GM20431 (cell line): Measurements from ENCODE around the gene KCNMA1.

Experiments used
- in situ Hi-C: fragments of 300-500 bp; cut with MseI, MboI; formaldehyde crosslinking; loops from one replicate; pipeline ENCODE4 v1.15.0; 2020; ENCODE audit warnings: low sequenced_read_pairs; ENCODE audit not compliant: unreplicated experiment

KCNMA1 gene

DNA sequence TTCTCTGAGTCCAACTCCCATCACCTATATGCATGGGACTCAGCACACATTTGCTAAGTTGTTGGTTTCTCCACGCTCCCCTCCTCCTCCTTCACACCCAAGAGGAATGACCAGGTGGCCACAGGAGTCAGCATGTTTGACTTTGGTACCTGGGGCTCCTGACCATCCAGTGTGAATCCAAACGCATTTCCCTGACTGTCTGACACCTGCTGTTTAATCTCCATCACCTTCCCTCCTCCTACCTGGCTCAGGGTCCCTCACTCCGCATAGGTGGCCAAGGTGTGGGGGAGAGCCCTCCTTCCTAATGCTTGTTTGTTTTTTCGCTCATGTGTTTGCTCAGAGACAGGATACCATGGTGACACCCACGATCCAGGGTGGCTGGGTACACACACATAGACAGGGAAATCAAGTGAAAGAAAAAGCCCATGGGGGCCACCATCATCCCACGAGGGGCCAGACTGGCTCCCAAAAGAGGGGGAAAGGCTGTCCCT is 194.9 kb downstream of the KCNMA1 start:
- in situ Hi-C loops: no loop called here

DNA sequence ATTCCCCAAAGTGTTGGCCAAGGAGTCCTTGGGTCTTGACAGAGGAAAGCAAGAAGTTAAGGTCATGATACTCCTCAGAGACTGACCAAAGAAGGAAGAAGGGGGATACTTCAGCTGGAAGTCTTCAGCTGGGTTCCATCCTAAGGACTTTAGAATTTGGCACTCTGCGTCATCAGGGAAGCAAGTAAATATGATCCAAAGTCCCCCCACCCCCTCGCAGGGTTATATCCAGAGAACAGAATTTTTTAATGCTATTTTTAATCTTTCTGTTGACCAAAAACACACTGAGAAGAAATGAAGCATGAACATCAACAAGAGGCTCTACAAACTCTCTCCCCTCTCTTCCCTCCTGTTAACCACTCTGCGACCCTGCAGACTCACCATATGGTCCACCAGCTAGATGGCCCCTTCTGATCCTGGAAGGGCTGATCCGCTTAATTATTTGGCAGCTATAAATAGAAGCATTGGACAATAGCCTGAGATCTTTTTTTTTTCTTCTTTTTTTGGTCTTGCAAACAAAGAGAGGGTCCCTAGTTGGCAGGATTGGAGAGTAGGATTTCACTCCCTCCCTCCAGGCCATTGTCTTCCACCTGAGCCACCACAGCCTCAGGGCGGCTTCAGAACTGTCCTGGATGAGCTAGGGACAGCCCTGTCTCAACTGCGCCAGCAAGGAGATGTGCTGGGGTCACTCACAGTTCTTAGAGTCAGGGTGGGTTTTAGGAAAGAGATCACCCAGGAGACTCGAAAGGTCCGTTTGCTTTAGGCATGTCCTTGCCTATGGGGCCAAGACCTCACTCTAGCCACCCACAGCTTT is 196.0 kb downstream of the KCNMA1 start:
- in situ Hi-C loops: no loop called here

DNA sequence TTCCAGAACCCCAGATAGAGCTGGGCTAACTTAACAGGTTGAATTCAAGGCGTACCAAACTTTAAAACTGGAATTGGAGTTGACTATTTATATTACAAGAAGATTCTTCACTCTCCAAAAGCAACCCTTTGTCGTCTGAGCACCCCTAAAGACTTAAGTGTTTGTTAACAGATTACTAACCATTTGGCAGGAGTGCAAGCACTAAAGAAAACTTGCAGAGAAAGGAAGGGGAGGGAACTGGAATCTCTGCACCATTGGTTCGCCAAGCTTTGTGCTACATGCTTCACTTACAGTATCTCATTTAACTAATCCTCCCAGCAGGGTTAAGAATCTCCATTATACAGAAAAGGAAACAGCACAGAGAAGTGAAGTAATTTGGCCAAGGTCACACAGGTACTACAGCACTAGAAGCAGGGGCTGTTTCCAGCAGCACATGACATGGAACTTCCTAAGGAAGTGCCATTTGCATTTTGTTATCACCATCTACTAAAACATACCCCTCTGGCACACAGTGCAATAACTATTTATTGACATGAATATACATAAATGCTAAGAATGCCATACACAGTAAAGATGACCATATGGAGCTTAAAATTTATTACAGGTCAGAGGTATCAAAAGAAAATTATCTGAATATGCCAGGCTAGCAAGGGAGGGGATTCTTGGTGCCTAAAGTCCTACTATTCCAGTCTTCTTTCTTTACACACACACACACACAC is 201.2 kb downstream of the KCNMA1 start:
- in situ Hi-C loops: no loop called here

DNA sequence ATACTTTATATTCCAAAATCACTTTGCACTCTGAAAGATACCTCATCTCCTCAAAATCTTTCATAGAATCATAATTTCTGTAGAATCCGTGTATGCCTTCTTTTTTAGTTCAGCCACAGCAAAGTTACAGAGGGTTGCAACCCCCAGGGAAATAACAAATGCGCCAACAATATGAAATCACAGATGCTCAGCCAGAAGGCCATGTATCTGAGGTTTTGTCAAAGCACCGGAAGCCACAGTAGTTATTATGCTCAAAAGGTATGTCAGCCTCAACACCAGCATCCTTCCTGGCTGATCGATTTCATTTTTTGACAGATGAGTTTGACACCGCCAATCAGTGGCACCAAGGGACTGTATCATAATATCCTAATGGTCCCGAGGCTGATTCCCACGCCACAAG is 204.1 kb downstream of the KCNMA1 start:
- in situ Hi-C loops: no loop called here

DNA sequence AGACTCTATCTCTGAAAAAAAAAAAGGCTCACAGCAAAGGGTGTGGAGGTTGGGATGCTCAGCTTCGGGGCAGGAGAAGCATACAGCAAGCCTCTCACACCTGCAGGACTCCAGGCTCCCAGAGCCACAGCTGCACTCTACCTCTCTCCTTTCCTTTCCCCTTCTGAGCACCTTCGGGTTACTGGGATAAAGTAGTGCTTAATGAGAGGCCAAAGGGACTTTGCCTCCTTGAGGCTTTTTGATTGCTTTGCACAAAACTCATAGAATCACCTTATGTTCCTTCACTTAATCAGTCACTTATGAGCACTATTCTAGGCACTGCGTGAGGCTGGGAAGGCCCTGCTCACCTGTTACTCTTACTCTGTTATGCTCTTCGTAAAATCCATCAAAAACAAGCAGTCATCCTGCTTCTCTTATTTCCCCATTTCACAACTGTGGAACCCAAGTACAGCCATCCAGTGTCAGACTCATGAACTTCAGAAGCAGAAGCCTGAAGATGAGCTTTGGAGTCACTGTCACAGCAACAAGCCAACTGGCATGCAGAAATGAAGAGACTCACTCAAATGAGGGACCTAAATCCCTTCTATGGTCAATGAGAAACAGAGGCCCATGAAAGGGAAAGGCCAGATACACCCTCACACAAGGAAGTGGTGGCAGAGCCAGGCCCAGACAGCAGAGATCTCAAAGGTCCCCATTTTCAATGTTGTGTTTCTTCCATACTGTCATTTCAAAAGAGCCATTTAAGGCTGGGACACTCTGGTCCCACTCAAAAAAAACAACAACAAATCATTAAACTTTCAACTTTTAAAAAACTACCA is 205.4 kb downstream of the KCNMA1 start:
- in situ Hi-C loops: no loop called here

DNA sequence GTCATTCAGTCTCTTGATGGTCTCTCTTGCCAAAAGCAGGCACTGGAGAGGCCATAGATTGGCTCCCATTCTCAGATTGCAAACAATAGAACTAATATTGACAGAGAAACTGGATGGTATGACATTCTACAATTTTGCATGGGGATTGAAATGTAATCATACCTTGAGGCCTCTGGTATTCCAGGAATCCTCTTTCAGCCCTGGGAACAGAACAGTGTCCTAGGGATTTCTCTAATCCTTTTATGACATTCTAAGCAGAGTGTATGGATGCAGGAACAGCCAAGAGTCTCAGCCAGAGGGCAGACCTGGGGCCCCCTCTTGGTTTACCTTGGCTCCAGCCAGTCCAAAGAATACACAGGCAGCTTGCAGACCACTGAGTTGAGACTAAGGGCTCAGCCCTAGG is 206.4 kb downstream of the KCNMA1 start:
- in situ Hi-C loops: no loop called here

DNA sequence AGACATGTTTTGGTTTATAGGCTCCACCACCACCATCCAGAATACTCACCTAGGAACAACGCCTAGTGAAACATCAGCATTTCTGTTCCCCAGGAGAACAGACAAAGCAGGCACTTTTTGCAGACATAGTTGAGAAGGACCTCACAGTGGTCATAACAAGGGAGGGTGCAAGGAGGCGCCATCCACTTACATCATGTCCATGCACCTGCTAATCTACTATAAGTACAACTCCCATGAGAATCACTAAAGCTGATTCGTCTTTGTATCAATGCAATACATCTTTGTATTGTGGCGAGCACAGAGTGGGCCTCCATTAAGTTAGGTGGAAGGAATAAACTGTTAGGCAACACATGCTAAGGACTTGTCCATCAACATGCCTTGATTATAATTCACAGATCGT is 207.1 kb downstream of the KCNMA1 start:
- in situ Hi-C loops: no loop called here

DNA sequence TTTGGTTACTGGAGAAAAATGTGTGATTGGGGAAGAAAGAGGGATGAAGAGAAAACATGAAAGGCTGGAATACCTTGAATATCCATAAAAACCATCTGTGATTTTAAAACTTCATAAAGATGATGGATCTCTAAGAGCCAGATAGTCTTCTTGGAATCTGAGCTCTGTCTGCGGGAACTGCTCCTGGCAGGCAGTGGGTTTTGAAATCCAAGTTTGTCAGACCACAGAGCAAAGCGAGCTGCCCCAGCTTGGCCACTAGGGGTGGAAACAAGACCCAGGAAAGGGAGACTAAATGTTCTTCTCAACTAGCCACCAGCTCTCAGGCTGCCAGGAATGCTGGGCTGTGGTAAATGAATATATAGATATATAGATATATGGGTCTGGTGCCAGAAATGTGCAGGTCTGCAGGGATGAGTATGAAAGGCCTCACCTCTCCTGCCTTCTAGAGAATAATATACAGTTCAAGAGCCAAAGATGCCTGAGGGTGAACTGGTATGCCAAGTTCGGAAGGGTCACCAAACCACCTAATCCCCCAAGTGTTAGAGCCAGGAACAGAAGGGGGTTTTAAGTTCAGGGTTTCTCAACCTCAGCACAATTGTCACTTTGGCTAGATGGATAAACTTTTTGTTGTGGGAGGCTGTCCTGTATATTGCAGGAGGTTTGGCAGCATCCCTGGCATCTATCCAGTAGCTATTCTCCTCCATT is 208.8 kb downstream of the KCNMA1 start:
- in situ Hi-C loops: no loop called here

DNA sequence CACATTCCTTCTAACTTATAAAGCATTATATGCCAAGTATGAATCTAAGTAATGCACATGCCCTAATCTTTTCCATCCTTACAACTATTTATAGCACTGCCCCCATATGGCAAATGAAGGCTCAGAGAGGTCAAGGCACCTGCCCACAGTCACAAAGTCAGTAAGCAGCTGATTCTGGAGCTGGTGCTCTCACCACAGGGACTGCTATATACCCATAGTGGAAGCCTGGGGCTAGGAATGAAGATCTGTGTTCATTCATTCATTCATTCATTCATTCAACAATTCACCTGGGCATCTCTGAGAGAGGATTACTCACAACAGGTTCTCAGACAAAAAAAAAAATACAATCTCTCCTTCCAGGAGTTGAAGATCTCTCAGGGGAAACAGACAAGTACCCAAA is 213.4 kb downstream of the KCNMA1 start:
- in situ Hi-C loops: no loop called here

DNA sequence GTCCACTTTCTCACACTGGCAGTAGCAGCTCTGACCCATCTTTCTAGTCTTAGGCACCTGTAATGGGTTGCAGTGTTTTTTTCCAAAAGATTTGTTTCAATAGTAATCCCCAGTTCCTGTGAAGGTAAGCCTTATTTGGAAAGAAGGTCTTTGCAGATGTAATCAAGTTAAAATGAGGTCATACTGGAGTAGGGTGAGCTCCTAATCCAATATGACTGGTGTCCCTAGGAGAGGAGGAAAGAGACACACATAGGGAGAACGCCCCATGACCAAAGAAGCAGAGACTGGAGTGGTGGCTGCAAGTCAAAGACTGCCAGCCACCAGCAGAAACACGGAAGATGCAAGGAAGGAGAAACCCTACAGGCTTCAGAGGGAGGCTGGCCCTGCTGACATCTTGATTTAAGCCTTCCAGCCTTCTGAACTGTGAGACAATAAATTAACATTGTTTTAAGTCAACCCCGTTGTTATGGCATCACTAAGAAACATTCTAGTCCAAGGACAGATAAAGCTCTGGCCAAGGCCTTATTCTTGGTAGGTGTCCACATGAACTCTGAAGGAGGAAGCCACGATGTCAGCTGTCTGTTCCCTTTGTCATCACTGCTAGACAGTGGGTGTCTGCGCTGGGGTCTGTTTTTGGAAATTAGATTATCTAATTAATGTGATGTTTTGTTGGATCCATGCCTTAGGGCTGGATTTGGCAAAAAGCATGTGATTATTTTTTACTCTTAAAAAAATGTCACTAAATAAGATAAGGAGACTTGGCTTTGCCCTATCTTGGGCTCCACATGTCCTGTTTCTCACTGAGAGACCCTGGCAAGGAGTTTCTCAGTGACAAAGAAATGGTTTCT is 214.9 kb downstream of the KCNMA1 start:
- in situ Hi-C loops: no loop called here

DNA sequence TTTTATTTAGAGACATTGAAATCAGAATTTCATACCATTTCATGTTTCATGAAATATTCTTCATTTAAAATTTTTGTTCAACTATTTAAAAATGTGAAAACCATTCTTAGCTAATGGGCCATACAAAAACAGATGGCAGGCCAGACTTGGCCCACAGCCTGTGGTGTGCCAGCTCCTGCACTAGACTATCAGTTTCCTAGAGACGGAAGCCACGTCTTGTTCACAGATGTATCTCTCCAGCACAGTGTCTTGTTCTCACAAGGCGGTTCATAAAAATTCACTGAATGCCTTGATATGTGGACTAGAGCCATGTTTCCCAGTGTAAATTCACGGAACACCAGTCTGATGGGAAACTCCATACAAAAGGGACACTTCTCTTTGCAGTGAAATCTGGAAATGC is 216.0 kb downstream of the KCNMA1 start:
- in situ Hi-C loops: no loop called here

DNA sequence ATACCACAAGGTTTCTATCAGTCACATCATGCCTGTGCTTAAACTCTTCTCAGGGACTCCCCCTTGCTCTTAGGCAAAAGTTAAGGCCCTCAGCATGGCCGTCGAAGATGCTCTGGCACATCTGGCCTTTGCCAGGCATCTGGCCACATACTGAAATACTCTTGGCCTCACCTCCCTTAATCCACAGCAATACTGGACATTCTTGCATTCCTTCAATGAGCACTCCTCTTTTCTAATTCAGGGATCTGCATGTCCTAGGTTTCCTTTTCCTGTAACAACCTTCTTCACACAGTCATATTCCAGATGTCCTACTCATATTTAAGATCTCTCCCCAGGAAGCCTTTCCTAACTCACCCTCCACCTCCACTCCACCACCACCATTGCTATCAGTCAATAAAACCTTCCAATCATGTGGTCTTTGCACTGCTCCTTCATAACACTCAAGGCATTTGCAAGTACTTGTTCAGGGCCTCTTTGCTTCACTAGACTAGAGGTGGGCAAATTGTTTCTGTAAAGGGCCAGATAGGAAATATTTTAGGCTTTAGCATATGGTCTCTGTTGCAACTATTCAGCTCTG is 216.6 kb downstream of the KCNMA1 start:
- in situ Hi-C loops: no loop called here

DNA sequence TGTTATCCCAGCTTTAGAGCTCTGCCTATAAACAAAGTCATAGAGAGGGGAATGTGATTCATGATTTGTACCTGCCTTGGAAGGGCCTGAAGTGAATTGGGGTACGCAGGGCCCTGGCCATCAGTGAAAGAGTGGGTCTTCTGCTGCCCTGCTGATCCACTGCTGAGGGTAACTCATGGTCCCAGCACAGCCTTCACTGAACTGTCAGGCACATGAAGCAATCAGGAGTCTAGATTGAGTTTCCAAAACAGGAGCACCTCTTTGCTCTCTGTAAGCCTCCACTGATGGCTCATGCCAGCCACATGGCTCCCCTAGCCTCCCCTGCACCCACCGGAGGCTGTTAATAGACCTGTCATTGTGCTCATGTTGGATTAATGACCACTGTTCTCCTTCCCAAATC is 217.6 kb downstream of the KCNMA1 start:
- in situ Hi-C loops: no loop called here

DNA sequence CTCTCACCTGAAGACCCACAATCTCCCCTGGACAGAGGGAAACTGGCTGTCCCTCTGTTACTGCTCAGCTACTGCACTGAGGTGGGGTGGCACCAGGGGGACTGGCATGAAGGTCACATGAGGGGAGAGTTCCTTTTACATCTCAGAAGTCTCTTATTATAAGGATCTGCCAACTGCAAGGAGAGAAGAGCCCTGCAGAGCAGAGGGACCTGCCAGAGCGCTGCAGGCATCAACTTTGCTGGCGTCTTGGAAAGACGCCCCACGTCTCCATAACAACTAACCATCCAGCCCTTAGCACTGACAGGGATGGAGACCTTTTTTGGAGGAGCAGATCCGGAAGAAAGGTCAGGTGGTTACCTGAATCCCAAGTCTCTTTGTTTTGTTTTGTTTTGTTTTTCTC is 218.6 kb downstream of the KCNMA1 start:
- in situ Hi-C loops: no loop called here

DNA sequence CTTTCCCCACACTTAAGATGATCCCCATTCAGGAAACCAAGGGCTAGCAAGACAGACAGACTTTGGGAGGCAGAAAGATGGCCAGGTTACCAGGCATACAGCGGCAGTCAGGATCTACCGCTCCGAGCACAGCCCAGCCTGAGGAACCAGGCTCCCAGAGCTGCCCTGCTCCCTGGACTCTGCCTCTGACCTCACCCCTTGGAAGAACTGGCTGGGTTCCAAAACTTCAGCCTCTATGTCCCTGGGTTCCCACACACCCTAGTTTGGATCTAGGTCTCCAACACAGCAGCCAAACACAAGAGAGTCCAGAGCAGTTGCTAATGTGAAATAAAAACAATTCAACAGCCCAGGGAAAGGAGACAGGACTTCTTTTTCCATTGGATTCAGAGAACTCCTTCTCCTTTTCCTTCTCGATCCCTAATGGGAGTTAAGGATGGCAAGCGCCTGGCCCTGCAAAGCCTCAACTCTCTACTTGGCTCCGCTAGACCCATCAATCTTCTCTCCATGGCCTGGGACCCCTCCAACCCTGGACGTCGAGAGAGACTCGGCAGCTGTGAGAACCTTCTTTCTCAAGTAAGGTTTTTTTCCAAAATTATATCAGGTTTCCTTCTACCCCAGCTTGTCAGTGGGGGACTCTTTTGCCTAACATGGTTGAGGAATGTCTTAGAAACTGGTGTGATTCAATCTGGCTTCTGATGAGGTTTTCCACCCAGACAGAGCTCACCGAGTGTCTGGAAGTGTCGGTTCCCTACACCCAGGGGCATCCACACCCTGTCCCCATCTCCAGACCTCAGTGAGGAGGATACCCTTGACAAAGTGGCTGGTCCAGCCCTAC is 219.6 kb downstream of the KCNMA1 start:
- in situ Hi-C loops: no loop called here

DNA sequence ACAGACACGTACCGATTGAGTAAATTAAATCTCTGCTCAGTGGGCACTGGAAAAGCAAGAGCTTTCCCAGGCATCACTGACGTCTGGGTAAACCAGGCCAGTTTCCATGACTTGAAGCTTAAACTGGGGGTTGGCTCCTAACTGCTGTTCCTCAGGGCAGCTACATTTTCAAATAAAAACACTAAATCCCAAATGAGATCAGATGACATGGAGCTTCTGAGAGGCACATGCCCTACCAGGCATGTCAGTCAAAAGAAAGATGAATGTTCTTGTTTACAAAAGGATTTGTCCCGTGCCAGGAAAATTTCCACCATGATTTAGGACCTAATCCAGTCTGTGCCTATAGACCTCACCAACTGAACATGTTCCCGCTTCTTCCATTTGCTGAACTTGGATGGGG is 220.2 kb downstream of the KCNMA1 start:
- in situ Hi-C loops: no loop called here

DNA sequence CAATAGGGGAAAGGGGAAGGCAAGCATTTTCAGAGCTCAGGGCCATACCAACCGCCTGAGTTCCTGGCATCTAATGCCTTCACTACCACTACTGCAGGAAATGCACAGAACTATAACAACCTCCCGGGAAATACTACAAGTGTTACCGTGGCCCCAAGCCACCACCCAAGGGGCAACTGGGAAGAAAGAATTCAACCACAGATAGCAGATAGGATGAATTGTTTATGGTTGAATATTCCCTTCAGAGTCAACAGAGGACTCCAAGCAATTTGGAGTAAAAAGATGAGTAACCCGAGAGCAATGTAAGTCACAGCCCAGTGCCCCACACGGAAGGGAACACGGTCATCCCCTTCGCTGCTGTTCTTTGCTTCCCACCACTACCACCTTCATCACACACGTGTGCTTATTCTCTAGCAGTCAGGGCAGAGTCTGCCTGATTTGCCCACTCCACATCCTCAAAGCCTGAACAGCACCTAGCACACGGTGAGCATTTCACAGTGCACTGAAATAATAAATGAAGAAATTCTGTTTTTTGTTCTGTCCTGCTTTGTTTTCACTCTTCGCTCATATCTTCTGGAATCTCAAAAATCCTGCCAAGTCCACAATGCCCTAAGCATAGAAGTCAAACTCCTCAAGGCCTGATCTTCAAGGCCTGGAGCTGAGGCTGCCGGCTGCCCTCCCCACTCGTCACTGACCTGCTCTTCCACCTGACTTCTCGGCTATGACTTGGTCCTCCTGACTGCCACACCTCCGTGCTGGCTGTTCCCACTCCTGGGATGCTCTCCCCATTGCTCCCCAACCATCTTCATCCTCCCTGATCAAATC is 221.1 kb downstream of the KCNMA1 start:
- in situ Hi-C loops: no loop called here
